ENCODE measurements around the gene GALNT16.

The GALNT16 gene

DNA sequence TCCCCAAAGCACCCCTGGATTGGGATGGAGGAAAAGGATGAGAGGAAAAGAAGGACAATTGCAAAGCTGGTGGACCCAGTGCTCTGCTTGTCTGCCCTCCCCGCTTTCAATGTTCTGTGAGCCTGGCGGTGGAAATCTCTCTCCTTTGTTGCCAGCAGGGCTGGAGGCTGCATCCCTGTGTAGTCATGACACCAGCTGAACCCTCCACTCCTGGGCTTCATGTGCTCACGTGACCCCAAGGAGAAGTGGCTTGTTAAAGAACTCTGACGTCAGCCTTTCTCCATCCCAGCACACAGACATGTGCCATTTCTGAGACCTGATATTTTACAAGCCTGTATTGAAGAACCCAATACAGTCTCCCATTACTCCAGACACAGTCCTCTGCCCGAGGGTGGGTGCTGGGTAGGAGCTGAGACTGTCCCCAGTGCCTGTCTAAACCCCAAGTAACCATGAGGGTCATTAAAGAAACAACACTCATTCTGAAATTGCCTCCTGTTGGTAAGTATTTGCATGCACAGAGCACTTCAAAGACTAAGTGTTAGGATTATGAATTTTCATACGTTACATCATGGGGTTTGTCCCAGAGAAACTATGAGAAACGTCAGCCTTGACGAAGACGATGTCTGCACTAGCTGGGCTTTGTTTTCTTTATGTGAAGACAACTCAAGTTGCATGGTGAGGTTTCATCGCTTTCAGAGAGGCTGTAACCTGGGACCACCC lies 21.7 kb downstream of the GALNT16 start:
- TF ChIP-seq, protein P1, sequence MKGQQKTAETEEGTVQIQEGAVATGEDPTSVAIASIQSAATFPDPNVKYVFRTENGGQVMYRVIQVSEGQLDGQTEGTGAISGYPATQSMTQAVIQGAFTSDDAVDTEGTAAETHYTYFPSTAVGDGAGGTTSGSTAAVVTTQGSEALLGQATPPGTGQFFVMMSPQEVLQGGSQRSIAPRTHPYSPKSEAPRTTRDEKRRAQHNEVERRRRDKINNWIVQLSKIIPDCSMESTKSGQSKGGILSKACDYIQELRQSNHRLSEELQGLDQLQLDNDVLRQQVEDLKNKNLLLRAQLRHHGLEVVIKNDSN (IDR thresholded peaks at IDR 0.05), result peak; percentile 56
- TF ChIP-seq FOXM1 (IDR thresholded peaks at IDR 0.05; ENCODE audit: borderline replicate concordance, low read depth), result no peak

DNA sequence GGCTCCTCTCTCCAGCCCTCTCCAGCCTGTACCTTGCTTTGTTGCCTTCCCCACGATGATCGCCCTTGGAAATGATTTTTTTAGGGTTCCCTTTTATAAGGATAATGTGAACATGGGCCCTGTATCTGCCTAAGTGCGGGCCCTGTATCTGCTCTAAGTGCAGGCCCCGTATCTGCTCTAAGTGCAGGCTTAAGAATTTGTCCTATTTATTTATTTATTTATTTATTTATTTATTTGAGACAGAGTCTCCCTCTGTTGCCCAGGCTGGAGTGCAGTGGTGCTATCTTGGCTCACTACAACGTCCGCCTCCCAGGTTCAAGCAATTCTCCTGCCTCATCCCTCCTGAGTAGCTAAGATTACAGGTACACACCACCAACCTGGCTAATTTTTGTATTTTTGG lies 22.5 kb downstream of the GALNT16 start:
- TF ChIP-seq TAF1 (IDR thresholded peaks at IDR 0.05; ENCODE audit: low read depth) (no peak), TCF12 (IDR thresholded peaks at IDR 0.05; ENCODE audit: low read depth) (no peak), CEBPB (IDR thresholded peaks at IDR 0.05) (no peak)

DNA sequence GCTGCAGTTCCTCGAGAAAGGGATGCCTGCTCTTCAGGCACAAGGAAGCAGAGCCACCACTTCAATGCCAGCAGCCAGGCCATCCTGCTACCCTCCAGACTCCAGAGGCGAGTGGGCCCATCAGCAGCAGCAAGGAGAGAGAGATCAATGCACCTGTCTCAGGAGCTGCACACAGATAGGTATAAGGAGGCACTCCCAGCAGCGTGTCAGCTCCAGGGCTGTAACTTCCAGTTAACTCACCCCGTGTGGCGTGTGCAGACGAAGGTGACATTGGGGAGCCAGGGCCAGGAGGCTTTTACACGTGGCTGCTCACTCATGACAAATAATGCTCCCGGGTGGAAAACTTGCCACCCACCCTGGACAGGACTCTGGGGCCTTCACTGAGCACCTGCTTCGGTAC lies 24.2 kb downstream of the GALNT16 start:
- TF ChIP-seq CREB1 (IDR thresholded peaks at IDR 0.05; ENCODE audit: low read depth) (no peak), EGR1 (IDR thresholded peaks at IDR 0.05) (no peak), RAD21 (IDR thresholded peaks at IDR 0.05; ENCODE audit: low read depth) (no peak), TCF12 (IDR thresholded peaks at IDR 0.05; ENCODE audit: low read depth) (no peak), EP300 (IDR thresholded peaks at IDR 0.05; ENCODE audit: borderline replicate concordance) (no peak), YY1 (IDR thresholded peaks at IDR 0.05; ENCODE audit: low read depth) (no peak), CEBPB (IDR thresholded peaks at IDR 0.05) (no peak), TAF1 (IDR thresholded peaks at IDR 0.05; ENCODE audit: low read depth) (no peak), TEAD4 (IDR thresholded peaks at IDR 0.05) (no peak), NFIC (IDR thresholded peaks at IDR 0.05) (no peak), ZBTB7A (IDR thresholded peaks at IDR 0.05; ENCODE audit: low read depth) (no peak), FOXM1 (IDR thresholded peaks at IDR 0.05; ENCODE audit: borderline replicate concordance, low read depth) (no peak)
- TF ChIP-seq, protein P2, sequence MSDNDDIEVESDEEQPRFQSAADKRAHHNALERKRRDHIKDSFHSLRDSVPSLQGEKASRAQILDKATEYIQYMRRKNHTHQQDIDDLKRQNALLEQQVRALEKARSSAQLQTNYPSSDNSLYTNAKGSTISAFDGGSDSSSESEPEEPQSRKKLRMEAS (IDR thresholded peaks at IDR 0.05), result no peak
- TF ChIP-seq, protein P3, sequence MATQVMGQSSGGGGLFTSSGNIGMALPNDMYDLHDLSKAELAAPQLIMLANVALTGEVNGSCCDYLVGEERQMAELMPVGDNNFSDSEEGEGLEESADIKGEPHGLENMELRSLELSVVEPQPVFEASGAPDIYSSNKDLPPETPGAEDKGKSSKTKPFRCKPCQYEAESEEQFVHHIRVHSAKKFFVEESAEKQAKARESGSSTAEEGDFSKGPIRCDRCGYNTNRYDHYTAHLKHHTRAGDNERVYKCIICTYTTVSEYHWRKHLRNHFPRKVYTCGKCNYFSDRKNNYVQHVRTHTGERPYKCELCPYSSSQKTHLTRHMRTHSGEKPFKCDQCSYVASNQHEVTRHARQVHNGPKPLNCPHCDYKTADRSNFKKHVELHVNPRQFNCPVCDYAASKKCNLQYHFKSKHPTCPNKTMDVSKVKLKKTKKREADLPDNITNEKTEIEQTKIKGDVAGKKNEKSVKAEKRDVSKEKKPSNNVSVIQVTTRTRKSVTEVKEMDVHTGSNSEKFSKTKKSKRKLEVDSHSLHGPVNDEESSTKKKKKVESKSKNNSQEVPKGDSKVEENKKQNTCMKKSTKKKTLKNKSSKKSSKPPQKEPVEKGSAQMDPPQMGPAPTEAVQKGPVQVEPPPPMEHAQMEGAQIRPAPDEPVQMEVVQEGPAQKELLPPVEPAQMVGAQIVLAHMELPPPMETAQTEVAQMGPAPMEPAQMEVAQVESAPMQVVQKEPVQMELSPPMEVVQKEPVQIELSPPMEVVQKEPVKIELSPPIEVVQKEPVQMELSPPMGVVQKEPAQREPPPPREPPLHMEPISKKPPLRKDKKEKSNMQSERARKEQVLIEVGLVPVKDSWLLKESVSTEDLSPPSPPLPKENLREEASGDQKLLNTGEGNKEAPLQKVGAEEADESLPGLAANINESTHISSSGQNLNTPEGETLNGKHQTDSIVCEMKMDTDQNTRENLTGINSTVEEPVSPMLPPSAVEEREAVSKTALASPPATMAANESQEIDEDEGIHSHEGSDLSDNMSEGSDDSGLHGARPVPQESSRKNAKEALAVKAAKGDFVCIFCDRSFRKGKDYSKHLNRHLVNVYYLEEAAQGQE (IDR thresholded peaks at IDR 0.05; ENCODE audit: low read depth), result no peak
- TF ChIP-seq, protein P1 (IDR thresholded peaks at IDR 0.05), result no peak

DNA sequence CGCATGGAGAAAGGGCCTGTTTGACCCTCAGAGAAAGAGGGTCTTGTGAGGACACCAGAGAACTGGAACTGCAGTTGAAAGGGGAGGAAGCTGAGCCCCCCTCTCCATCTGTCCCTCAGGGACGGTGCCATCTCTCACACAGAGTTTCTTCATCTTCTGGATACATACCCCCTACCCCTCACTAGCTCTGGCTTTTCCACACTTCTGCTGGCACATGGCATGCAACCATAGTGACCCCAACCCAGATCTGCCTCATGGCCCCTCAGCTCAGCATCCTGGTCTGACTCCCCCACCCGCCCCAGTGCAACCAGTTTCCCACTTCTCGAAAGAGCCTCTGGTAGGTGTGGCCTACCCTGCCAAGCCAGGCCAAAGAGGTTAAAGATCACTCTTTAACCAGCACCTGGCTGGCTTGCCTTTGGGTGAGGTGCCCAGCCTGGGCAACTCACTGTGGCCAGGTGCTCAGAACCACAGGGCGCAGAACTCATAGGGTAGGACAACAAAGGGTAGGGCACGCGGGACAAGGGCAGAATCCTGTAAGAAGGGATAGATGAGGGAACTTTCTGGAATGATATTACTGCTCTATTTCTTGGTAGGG lies 25.8 kb downstream of the GALNT16 start:
- TF ChIP-seq, protein P2 (IDR thresholded peaks at IDR 0.05), result no peak
- TF ChIP-seq, protein P3 (IDR thresholded peaks at IDR 0.05; ENCODE audit: low read depth), result no peak
- TF ChIP-seq CREB1 (IDR thresholded peaks at IDR 0.05; ENCODE audit: low read depth) (no peak), EGR1 (IDR thresholded peaks at IDR 0.05) (no peak), TAF1 (IDR thresholded peaks at IDR 0.05; ENCODE audit: low read depth) (no peak), CEBPB (IDR thresholded peaks at IDR 0.05) (no peak), RAD21 (IDR thresholded peaks at IDR 0.05; ENCODE audit: low read depth) (no peak), YY1 (IDR thresholded peaks at IDR 0.05; ENCODE audit: low read depth) (no peak), TCF12 (IDR thresholded peaks at IDR 0.05; ENCODE audit: low read depth) (no peak), TEAD4 (IDR thresholded peaks at IDR 0.05) (no peak), NFIC (IDR thresholded peaks at IDR 0.05) (no peak), ZBTB7A (IDR thresholded peaks at IDR 0.05; ENCODE audit: low read depth) (no peak), EP300 (IDR thresholded peaks at IDR 0.05; ENCODE audit: borderline replicate concordance) (no peak), FOXM1 (IDR thresholded peaks at IDR 0.05; ENCODE audit: borderline replicate concordance, low read depth) (no peak)
- TF ChIP-seq, protein P1 (IDR thresholded peaks at IDR 0.05), result no peak

DNA sequence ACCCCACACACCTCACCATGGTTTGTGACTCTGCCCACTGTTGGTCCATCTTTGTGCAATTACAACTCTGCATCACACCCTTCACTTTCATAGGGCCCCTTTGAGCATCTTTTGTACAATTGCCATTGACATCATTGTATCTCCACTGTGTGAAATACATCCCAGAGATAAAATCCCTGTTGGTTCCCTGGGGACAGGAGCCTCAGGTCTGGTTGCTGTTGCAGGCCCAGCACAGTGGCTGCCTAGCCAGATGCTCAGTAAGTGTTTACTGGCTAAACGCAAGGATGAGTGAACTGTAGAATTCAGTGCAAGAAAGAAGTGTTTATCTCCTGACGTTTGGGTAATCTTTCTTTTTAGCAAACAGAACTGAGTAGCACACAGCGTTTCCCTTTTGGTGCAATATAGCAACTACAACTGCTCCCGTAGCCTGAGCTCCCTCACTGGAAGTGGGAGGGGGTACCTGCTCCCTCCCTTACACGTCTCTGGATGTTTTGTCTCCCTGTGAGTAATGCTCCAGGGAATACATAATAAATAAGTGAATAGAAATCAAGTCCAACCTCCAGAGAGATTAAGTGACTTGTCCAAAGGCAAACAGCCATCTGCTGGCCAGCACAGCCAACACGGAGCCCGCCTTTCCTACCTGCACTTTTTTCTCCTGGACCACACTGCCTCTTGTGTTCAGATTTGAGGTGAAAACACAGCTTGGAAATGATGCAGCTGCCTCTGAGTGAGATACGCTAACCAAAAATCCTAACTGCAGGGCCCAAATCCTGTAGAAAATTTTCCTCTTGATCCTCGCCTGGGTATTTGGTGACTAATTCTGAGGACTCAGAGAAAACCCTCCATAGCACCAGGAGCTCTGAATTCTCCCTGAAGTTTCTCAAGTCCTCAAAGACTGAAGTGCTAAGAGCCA lies 27.4 kb downstream of the GALNT16 start:
- TF ChIP-seq RAD21 (IDR thresholded peaks at IDR 0.05; ENCODE audit: low read depth) (no peak), EP300 (IDR thresholded peaks at IDR 0.05; ENCODE audit: borderline replicate concordance) (no peak), ZBTB7A (IDR thresholded peaks at IDR 0.05; ENCODE audit: low read depth) (no peak), NFIC (IDR thresholded peaks at IDR 0.05) (no peak), TCF12 (IDR thresholded peaks at IDR 0.05; ENCODE audit: low read depth) (no peak), CEBPB (IDR thresholded peaks at IDR 0.05) (no peak), TAF1 (IDR thresholded peaks at IDR 0.05; ENCODE audit: low read depth) (no peak), YY1 (IDR thresholded peaks at IDR 0.05; ENCODE audit: low read depth) (no peak), TEAD4 (IDR thresholded peaks at IDR 0.05) (no peak), CREB1 (IDR thresholded peaks at IDR 0.05; ENCODE audit: low read depth) (no peak), EGR1 (IDR thresholded peaks at IDR 0.05) (no peak), FOXM1 (IDR thresholded peaks at IDR 0.05; ENCODE audit: borderline replicate concordance, low read depth) (no peak)
- TF ChIP-seq, protein P3 (IDR thresholded peaks at IDR 0.05; ENCODE audit: low read depth), result no peak
- TF ChIP-seq, protein P1 (IDR thresholded peaks at IDR 0.05), result no peak
- TF ChIP-seq, protein P2 (IDR thresholded peaks at IDR 0.05), result no peak

Data from Ishikawa (cell line).